GM12878 (cell line): ENCODE measurements around the gene ZCCHC8.

Experiments used
- TF ChIP-seq, protein P1 (sequence below): IDR thresholded peaks from 2 replicates; pipeline ENCODE4 v1.6.1; 2012; ENCODE audit warnings: mild to moderate bottlenecking, low read depth, low read length
- TF ChIP-seq, protein P2 (sequence below), 3 experiments: IDR thresholded peaks in 2 of 3; conservative IDR thresholded peaks in 1 of 3; 2 replicates each; pipeline ENCODE4 v1.5.1; 2011; ENCODE audit warnings: low read depth in 3 of 3, low read length in 3 of 3, mild to moderate bottlenecking in 3 of 3, control low read depth in 2 of 3, moderate library complexity in 2 of 3, inconsistent platforms in 1 of 3, mixed read lengths in 1 of 3; ENCODE audit not compliant: control insufficient read depth in 2 of 3, insufficient read depth in 1 of 3; ENCODE audit errors: extremely low read depth in 1 of 3
- TF ChIP-seq, protein P3 (sequence below): fragments of 450-650 bp; IDR thresholded peaks from 2 replicates; pipeline ENCODE4 v1.6.1; 2018; ENCODE audit warnings: mild to moderate bottlenecking, low read depth, moderate library complexity; ENCODE audit not compliant: partially characterized antibody

DNA sequence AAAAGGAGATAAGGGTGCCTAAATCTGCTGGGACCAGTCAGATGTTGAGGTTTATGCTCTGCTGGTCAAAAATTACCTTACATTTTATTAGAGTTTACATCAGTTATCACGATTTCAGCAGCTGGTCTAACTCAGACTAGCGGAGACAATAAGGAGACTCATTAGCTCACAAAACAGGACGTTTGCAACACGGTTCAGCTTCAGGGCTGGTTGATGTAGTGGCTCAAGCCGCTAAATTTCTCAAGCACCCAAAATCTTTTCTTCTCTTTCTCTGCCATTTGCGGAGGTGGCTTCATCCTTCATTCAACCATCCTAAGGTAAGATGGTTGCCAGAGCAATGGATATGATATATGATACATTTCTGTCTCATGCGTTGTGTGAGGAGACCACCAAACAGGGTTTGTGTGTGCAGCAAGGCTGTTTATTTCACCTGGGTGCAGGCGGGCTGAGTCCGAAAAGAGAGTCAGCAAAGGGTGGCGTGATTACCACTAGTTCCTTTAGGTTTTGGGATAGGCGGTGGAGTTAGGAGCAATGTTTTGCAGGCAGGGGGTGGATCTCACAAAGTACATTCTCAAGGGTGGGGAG is 47.9 kb downstream of the ZCCHC8 start:
- TF ChIP-seq, protein P1, sequence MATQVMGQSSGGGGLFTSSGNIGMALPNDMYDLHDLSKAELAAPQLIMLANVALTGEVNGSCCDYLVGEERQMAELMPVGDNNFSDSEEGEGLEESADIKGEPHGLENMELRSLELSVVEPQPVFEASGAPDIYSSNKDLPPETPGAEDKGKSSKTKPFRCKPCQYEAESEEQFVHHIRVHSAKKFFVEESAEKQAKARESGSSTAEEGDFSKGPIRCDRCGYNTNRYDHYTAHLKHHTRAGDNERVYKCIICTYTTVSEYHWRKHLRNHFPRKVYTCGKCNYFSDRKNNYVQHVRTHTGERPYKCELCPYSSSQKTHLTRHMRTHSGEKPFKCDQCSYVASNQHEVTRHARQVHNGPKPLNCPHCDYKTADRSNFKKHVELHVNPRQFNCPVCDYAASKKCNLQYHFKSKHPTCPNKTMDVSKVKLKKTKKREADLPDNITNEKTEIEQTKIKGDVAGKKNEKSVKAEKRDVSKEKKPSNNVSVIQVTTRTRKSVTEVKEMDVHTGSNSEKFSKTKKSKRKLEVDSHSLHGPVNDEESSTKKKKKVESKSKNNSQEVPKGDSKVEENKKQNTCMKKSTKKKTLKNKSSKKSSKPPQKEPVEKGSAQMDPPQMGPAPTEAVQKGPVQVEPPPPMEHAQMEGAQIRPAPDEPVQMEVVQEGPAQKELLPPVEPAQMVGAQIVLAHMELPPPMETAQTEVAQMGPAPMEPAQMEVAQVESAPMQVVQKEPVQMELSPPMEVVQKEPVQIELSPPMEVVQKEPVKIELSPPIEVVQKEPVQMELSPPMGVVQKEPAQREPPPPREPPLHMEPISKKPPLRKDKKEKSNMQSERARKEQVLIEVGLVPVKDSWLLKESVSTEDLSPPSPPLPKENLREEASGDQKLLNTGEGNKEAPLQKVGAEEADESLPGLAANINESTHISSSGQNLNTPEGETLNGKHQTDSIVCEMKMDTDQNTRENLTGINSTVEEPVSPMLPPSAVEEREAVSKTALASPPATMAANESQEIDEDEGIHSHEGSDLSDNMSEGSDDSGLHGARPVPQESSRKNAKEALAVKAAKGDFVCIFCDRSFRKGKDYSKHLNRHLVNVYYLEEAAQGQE: no peak
- TF ChIP-seq, protein P2, sequence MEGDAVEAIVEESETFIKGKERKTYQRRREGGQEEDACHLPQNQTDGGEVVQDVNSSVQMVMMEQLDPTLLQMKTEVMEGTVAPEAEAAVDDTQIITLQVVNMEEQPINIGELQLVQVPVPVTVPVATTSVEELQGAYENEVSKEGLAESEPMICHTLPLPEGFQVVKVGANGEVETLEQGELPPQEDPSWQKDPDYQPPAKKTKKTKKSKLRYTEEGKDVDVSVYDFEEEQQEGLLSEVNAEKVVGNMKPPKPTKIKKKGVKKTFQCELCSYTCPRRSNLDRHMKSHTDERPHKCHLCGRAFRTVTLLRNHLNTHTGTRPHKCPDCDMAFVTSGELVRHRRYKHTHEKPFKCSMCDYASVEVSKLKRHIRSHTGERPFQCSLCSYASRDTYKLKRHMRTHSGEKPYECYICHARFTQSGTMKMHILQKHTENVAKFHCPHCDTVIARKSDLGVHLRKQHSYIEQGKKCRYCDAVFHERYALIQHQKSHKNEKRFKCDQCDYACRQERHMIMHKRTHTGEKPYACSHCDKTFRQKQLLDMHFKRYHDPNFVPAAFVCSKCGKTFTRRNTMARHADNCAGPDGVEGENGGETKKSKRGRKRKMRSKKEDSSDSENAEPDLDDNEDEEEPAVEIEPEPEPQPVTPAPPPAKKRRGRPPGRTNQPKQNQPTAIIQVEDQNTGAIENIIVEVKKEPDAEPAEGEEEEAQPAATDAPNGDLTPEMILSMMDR (IDR thresholded peaks at IDR 0.05 in 2 of 3, conservative IDR thresholded peaks at IDR 0.05 in 1 of 3; ENCODE audit: control insufficient read depth in 2 of 3, extremely low read depth in 1 of 3, insufficient read depth in 1 of 3, low read depth in 3 of 3, low read length in 3 of 3): no peak
- TF ChIP-seq, protein P3, sequence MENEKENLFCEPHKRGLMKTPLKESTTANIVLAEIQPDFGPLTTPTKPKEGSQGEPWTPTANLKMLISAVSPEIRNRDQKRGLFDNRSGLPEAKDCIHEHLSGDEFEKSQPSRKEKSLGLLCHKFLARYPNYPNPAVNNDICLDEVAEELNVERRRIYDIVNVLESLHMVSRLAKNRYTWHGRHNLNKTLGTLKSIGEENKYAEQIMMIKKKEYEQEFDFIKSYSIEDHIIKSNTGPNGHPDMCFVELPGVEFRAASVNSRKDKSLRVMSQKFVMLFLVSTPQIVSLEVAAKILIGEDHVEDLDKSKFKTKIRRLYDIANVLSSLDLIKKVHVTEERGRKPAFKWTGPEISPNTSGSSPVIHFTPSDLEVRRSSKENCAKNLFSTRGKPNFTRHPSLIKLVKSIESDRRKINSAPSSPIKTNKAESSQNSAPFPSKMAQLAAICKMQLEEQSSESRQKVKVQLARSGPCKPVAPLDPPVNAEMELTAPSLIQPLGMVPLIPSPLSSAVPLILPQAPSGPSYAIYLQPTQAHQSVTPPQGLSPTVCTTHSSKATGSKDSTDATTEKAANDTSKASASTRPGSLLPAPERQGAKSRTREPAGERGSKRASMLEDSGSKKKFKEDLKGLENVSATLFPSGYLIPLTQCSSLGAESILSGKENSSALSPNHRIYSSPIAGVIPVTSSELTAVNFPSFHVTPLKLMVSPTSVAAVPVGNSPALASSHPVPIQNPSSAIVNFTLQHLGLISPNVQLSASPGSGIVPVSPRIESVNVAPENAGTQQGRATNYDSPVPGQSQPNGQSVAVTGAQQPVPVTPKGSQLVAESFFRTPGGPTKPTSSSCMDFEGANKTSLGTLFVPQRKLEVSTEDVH: no peak
